GM21723 (cell line): ENCODE measurements around the gene PPP2R2C.

Experiments
- ATAC-seq: cut with Tn5 transposase; IDR thresholded peaks from one replicate; pipeline ENCODE4 v1.9.1; 2021; ENCODE audit warnings: mild to moderate bottlenecking, moderate library complexity; ENCODE audit not compliant: unreplicated experiment

Gene PPP2R2C

DNA sequence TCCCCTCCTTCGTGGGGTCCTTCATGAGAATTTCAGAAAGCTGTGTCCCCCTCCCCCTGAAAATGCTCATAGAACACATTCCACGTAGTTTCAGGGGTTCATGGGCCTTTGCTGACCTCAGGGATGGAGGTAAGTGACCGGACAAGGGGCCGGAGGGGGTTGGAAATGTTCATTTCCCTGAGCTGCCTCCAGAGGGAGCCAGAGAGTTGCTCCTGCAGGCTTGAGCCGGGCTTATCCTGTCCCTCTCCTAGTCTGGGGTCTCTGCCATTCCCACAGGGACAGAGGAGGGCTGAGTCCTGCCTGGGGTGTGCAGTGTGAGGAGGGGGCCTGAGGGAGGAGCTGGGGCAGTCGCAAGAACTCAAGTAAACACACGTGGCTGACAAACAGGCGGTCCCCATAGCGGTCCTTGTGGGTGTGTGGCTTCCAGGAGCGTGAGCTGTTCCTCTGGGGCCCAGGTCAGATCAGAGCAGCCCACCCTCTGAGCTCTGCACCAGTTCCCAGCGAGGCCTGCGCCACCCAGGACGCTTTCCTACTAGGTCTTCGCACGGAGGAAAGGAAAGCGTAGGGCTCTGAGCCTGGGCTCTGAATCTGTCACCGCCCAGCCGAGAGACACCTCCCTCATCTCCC lies 140.3 kb downstream of the PPP2R2C start:
- no peak for ATAC-seq

- ATAC-seq = no peak
These were observed 140.9 kb downstream of the PPP2R2C start for GRCh38 chr4:6331468-6331867.

- ATAC-seq = no peak
These were observed 141.4 kb downstream of the PPP2R2C start for GRCh38 chr4:6331018-6331417.

GRCh38 chr4:6330384-6330767 lies 142.0 kb downstream of the PPP2R2C start:
- no peak for ATAC-seq

- no peak for ATAC-seq
These were observed 142.7 kb downstream of the PPP2R2C start for GRCh38 chr4:6329478-6330383.

- no peak for ATAC-seq
These were observed 143.9 kb downstream of the PPP2R2C start for GRCh38 chr4:6328526-6328925.

GRCh38 chr4:6327220-6327917 lies 145.0 kb downstream of the PPP2R2C start:
- ATAC-seq = peak; percentile 69

GRCh38 chr4:6326312-6327060 lies 145.9 kb downstream of the PPP2R2C start:
- ATAC-seq = no peak

DNA sequence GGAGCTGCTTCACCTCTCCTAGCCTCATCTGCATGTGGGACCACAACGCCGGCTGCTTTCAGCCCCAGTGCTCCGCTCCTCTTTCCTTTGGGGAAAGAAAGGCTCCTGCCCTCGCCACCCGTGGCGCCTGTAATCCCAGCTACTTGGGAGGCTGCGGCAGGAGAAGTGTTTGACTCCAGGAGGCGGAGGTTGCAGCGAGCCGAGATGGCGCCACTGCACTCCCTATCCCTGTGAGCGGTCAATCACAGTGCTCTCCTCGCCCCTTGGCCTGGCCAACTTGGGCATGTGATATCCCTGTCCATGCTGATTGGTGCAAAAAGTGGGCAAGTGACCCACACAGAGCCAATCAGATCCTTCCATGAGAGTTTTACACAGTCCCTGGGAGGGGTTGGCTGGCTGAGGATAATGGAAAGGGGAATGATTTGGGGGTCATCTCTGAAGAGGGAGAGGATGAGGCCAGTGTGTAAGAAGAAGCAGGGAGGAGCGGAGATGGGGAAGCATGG lies 146.6 kb downstream of the PPP2R2C start:
- ATAC-seq = no peak

DNA sequence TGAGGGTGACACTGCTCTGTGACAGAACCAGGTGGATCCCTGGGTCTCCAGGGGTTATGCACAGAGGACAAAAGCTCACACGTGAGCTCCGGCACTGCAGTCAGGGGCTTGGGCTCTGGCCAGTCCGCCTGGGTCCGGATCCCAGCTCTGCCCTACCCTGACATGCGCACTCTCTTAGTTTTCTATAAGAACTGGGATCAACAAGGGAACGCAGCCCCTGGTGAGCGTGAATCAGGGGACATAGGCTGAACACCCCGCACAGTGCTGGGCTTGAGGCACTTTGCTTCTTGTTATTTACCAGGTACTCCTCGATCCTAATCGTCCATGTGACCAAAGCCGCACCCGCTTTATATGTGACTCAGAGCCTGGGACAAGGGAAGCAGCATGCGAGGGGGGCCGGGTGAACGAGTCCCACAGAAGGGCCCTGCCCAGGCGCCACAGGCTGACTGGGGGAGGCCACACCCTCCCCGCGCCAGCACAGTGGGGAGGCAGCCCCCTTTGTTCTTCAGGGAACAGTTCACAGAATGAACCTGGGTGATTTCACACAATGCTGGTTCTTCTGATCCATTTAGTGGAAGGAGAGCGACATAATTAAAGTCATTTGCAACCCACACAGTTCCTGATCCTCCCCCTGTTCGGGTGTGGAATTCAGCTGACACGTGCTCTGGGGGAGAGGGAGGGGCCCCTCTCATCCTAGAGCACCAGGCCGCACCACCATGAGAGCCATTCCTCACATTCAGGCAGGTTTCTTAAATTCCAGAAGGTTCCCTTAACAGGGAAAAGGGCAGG lies 147.2 kb downstream of the PPP2R2C start:
- ATAC-seq = no peak

GRCh38 chr4:6324461-6324998 lies 147.9 kb downstream of the PPP2R2C start:
- no peak for ATAC-seq

- ATAC-seq = no peak
These were observed 149.4 kb downstream of the PPP2R2C start for GRCh38 chr4:6322761-6323566.

- no peak for ATAC-seq
These were observed 150.2 kb downstream of the PPP2R2C start for GRCh38 chr4:6322067-6322760.

DNA sequence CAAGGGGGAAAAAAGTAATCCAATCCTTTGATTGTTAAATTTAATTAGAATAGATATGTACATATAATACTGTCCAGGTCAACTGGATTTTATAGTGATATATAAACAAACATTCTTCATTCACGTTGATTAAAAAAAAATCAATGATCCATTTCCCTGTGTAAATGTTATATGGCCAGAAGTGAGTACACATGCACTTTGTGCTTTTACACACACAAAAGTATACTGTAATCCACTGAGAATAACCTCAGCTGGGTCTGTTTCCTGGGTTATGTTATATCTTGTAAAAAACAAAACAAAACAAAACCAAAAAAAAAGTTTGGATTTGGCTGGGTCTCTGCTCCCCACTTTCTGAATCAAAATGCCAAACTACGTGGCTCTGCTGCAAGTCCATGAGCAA lies 151.1 kb downstream of the PPP2R2C start:
- no peak for ATAC-seq

DNA sequence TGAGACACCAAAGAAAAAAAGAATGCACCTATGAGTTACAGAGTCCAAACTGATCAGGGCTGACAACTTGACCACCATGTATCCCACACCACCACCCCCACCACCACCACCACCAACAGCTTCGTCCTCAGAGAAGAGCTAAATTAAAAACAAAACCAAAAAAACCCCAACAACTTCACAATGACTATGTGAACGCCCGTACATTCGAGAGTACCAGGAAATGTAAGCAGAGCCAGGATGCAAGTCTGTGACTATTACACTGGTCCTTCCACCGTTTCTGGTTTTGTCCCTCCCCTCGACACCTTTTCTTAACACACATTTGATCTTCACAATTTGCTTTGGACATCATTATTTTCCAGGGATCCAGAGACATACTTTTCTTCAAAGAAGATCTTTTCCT lies 151.8 kb downstream of the PPP2R2C start:
- ATAC-seq = no peak

GRCh38 chr4:6319530-6320150 lies 152.8 kb downstream of the PPP2R2C start:
- ATAC-seq = no peak

DNA sequence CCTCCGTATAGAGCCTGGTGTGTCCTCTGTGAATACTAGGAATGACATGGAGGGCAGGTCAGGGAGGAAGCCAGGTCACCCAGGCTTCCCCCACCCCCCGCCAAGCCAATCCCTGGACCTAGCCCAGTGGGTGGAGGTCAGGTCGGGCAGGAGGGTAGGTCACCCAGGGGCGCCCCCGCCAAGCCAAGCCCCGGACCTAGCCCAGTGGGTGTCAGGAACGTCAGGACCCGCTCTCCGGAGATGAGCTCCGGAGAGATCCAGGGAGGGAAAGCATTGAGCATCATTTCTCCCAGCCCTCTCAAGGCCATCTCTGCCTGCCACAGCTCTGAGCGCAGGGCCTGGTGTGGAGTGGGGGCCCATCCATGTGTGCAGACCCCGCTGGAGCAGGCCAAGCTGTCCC lies 154.2 kb downstream of the PPP2R2C start:
- no peak for ATAC-seq

GRCh38 chr4:6316461-6317003 lies 155.9 kb downstream of the PPP2R2C start:
- ATAC-seq = no peak
